PFSK-1 (cell line): ENCODE data around the gene GNAO1.

Experiments used
- POLR2AphosphoS5 ChIP-seq: IDR thresholded peaks from 2 replicates; pipeline ENCODE4 v1.6.1; 2012; ENCODE audit warnings: low read depth, mild to moderate bottlenecking, control low read depth, low read length, moderate library complexity
- REST ChIP-seq, 2 experiments: IDR thresholded peaks; 2 replicates each; pipeline versions ENCODE4 v1.6.1 to v1.8.0; 2011 to 2012; ENCODE audit warnings: low read depth in 2 of 2, low read length in 2 of 2, control low read depth in 1 of 2, inconsistent platforms in 1 of 2, mild to moderate bottlenecking in 1 of 2, moderate library complexity in 1 of 2; ENCODE audit not compliant: insufficient read depth in 1 of 2
- SIN3A ChIP-seq: IDR thresholded peaks from 2 replicates; pipeline ENCODE4 v1.6.1; 2012; ENCODE audit warnings: mild to moderate bottlenecking, low read length, moderate library complexity, borderline replicate concordance; ENCODE audit not compliant: insufficient read depth

GRCh38 chr16:56338566-56339318 lies 147.5 kb downstream of the GNAO1 start:
- no peak for TF ChIP-seq SIN3A
- TF ChIP-seq REST (IDR thresholded peaks at IDR 0.05; ENCODE audit: insufficient read depth in 1 of 2, low read depth in 2 of 2, low read length in 2 of 2) = no peak
- TF ChIP-seq POLR2AphosphoS5 = no peak
